ENCODE data around the gene STK38L.
"Not testable (repeated sequence)": the region's sequence is repeated elsewhere in the genome, so short reads cannot be mapped to it uniquely, and the experiment has no call there.

STK38L gene

DNA sequence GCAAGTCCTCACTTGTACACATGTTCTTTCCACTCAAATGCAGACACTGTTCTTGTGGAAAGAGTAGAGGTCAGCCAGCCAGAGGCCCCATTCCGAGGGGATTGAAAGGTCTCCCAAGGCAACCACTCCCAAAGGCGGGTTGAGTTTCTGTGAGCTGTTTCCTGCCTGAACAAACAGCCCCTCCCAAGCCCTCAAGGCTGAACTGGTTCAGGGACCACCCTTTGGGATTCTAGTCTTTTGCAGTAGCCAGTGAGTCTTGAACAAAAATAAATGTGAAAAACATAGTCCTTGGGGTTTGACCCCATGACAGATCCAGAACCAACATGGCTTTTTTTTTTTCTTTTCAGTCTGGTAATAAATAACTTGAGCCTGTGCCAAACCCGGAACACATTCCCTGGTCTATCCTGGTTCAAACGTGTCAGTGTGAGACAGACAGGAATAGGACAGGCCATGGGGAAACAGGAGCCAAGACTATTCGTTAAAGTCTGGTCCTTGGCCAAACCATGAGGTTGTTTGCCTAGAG, 17.6 kb upstream of the STK38L start:
- no peak for DNase-seq (ENCODE audit: low read depth in 2 of 2)

DNA sequence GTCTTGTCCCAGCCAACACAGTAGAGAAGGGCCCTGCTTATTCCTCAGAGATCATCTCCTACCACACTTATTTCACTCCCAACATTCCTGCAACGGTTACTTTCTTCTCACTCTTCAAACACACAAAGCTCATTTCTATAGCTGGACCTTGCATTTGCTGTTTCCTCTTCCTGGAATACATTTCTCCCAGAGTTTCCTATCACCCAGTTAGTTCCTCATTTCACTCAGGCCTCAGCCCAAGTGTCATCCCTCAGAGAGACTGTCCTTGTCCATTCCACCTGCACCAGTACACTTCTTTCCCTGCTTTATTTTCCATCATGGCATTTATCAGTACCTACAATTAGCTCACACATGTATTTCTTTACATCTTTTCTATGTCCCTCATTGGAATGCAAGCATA, 14.7 kb upstream of the STK38L start:
- no peak for DNase-seq (ENCODE audit: low read depth in 2 of 2)

DNA sequence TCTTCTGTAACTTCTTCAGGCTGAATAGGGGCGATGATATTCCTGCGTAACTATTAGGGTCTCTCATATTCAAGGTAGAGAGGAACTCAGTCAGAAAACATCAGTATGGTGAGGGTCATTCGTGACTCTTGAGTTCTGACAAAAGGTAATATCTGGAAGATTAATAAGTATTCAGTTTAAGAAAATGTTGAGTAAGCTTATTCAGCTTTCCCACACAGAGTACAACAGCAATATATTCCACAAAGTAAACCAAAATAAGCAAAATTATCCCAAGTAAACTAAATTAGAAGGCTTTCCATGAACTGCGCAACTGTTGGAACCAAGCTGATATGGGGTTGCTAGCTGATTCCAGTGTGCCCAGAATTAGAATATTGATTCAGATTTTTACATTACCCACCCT, 12.7 kb upstream of the STK38L start:
- DNase-seq (ENCODE audit: low read depth in 2 of 2) = not testable (repeated sequence)

DNA sequence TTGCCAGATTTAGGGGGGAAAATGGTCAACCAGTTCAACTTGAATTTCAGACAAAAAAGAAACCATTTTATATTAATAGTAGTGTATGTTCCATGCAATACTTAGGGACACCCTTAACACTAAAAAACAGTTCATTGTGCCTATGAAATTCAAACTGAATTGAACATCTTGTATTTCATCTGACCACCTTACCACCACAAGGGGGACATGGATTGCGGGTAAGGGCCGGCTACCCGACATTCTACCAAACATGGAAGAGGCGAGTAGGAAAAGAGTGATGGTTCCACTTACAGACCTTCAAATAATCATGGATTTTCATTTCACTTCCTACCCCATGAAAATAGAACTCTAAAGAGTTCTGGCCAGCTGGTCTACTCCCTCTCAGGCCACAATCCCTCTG, 10.3 kb upstream of the STK38L start:
- no peak for DNase-seq (ENCODE audit: low read depth in 2 of 2)

DNA sequence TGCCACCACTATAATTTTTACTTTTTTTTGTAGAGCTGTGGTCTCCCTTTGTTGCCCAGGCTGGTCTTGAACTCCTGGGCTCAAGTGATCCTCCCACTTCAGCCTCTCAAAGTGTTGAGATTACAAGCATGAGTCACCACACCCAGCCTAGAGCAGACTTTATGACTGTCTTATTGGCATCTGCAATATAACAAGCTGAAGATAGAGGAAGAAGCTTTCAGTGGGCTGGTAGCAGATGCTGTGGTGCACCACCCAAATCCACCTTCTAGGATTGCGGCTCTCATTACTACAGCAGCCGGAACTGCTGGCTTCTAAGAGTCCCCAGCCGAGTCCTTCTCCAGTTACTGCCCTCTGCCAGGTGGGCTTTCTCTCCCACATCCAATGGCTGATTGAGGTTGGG, 7.6 kb upstream of the STK38L start:
- DNase-seq (ENCODE audit: low read depth in 2 of 2) = no peak

DNA sequence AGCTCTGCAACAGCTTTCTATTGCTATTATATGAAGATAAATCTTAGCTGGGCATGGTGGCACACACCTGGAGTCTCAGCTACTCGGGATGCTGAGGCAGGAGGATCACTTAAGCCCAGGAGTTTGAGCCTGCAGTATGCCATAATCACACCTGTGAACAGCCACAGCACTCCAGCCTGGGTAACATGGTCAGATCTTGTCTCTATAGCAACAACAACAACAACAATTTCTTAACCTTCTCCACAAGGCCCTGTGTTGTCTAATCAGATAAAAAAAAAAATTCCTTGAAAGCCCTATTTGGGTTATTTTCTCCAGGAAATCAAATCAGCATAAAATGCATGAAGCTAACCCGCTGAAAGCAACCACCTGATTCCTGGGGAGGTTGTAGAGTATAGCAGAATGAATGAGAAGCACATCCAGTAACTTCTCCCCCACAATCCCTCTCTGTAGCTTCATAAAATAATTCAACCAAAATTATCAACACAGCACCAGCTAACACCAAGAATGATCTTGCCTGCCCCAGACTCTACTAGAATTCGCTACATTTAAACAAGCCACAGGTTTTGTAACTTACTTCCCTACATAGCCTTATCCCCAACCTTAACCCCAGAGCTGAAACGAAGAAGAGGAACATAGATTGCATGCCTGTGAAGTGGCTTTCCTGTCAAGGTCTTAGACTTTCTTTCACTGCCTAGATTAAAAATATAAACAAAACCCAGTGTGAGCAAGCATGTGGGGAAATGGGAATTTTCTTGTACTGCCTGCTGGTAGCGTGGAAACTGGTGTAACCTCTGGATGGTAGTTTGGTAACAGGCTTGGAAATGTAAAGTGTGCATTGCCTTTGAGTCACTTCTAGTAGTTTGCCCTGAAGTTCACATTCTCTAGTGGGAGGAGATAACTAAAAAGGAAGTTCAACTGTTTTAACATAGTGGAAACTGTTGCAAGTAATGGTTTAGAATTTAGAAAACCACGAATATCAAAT, 6.0 kb upstream of the STK38L start:
- no peak for DNase-seq (ENCODE audit: low read depth in 2 of 2)

DNA sequence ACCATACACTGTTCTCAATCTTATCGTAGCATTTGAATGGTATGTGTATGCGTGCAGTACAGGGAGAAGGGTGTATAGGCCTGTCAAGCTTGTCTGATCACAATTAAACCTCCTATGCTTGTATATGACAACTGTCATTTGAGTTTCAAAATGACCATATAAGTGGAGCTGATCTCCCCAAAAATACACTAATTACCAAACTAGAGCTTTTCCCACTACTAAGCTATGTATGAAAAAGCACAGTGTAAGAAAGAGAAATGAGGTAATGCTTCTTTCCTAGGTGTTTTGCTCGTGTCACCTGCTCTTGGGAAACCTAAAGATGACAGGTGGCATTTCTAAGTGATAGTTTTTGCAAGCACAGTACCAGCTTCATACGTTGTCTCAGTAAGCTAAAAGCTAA, 1.1 kb upstream of the STK38L start:
- no peak for DNase-seq (ENCODE audit: low read depth in 2 of 2)

DNA sequence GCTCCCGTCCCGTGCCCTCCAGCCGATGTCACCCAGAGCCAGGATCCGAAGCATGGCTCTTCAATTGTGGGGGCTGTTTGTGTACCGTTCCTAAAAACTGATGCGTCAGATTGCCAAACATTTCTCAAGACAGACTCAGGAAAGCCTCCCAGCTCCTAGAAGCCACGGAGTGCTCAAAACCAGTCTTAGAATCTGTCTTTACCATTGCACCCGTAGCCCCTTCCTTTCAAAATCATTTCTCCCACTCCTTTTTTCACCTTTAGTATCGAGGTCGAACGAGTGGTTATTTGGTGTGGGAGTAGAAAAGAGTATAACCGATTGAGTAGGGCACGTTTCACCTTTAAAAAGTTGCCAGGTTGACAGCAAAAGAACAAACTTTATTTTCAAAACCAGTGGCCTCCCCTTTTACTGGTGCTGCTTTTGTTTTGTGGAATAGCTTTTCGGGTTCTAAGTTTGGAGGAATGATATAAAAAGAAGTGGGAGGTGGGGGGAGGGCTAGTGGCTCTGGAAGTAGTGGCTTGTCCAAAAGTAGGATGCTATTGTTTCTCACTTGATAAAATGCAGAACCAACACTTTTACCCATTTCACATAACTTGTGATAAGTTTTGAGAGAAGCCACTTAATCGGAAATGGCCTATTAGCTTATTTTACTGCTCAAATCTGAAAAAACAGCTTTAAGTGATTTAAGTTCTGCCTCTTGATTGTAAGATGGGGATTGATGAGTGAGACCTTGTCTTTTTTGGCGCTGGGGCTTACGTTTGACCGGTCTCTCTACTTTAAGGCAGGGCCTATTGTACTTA, 803 bp downstream of the STK38L start:
- DNase-seq (ENCODE audit: low read depth in 2 of 2) = no peak

DNA sequence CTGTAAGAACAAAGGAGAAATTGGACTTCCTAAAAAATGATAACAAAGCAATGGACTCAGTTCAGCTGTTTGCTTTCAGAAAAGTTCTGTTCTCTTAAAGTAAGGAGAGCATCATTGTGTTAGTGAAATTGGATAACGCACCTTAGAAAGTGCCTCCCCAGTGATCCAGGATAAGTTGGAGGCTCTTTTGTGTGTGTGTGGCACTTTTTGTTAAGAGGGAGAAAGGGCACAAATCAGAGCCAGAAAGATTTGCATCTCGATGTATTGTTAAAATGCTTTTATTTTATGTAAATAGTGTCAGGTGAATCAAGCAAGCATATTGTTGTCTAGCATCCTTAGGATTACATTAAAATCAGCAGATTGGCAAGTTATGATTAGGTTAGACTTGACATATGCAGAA, 2.1 kb downstream of the STK38L start:
- no peak for DNase-seq (ENCODE audit: low read depth in 2 of 2)

DNA sequence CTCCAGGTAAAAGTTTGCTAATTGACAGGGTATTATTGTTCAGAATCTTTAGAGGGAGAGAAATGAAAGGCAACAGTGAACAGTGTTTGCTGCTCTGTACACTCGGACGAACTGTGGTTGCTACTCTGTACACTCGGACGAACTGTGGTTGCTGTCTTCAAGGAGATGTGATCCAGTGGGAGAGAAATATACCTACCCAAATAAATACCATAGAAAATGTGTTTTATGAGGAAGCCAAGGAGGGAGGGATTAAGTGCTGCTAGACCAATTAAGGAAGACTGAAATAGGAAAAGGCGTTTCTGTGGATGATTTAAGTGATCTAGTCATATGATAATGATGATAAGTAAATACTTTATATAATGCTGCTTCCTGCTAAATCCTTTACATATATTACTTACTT, 2.7 kb downstream of the STK38L start:
- no peak for DNase-seq (ENCODE audit: low read depth in 2 of 2)

DNA sequence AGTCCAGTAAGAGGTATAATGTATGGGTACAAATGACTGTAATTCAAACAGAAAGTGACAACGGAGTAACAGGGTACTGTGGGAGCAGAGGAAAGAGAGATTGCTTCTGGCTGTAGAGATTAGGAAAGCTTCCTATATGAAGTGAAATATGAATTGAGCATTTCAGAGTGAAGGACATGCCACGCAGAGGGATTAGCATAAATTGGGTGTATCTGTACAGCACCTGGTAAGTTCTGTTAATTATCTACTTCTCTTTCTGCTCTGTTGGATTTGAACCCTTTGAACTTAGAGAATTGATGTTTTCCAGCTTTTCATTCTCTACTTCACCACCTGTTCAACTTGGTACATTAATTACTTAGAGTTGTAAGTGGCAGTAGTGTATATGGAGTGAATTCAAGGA, 8.8 kb downstream of the STK38L start:
- no peak for DNase-seq (ENCODE audit: low read depth in 2 of 2)

DNA sequence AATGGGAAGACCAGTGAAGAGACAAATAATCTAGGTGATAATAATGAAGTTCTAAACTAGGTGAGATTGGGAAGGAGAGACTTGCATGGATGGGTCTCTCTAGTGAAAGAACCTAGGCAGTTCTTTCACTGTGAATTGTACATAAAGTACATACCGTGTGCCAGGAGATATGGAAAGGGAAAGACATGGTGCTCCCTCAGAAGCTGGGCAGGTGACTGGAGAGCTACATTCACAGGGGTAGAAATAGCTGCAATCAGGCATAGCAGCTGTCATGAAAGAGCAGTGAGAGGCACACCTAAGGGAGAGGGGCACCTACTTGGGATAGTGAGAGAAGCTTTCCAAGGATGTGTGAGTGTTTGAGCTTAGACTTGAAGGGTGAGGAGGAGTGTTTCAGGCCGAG, 9.3 kb downstream of the STK38L start:
- no peak for DNase-seq (ENCODE audit: low read depth in 2 of 2)

DNA sequence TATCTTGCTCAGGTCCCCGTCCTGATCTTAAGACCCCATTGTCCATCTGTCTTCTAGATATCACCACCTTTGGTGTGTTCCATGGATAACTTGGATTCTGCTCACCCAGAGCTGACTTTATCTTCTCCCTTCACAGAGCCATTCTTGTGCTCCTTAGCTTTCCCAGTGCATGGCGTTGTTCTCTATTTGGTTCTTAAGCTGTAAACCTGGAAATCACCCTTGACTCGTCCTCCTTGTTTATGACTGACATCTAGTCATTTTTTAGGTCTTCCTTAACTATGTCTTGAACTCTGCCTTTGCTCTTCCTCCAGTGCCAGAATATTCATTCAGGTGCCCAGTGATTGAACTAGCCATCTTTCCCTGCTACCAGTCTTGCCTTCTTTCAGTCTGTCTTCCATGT, 11.7 kb downstream of the STK38L start:
- no peak for DNase-seq (ENCODE audit: low read depth in 2 of 2)

DNA sequence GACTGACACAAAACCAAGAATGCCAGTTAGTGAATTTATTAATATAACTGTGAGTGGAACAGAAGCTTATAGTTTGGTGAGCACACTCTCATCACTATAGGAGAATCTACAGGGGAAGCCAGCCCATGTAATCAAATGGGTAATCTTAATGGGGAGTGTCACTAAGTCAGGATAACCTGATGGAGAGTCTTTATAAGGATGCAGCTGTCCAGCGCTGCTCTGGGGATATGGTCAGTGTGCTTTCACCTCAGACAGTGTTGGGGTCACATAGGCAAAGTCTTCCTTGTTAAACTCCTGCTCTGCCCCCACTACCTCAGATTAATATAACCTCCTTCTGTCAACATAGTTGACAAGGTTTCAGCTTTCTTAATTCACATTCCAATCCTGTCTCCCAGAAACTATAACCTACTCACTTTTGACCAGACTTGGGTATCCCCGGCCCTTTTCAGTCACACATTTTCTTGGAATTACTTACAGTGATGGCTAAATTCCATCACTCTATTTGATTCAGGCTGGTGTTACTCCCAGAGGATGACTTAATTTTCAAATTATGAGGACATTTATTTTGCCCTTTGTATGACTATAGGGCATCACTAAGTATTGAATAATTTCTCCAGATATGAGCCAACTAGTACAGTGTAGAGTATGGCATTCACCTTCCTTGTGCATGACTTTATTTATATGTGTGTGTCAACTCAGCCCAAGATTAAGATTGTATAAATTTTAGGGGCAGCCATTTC, 13.2 kb downstream of the STK38L start:
- no peak for DNase-seq (ENCODE audit: low read depth in 2 of 2)

DNA sequence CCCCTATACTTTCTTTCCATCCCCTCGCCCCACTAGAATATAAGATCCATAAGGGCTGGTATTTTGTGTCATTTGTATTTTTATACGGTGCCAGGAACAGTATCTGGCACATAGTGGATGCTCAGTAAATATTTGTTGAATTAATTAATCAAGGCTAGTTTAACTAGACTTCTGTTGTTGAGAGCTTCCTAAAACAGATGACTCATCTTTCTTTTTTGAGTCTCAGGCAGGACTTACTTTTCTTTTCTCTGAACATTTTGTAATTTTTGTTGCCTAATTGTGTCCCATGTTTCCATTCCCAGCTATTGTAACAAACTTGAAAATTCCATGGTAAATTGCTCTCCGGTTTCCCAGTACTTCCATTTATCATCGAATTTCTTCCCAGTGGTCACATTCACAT, 16.7 kb downstream of the STK38L start:
- DNase-seq (ENCODE audit: low read depth in 2 of 2) = no peak

DNA sequence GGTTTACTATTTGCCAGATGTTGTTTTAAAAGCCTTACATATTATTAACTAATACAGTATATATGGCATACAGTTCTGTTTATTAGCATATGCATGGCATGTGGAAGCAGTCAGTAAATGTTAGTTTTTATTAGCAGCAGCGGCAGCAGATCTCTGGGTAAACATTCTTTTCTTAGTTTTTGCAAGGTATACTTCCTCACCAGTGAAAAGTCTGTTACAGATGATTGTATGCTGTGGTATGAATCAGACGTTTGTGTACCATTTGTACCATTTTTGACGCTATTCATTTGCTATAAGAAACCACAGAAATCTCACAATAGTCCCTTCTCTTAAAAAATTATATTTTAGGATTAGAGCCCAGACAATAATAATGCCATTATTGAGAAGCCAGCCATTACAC, 17.8 kb downstream of the STK38L start:
- no peak for DNase-seq (ENCODE audit: low read depth in 2 of 2)

DNA sequence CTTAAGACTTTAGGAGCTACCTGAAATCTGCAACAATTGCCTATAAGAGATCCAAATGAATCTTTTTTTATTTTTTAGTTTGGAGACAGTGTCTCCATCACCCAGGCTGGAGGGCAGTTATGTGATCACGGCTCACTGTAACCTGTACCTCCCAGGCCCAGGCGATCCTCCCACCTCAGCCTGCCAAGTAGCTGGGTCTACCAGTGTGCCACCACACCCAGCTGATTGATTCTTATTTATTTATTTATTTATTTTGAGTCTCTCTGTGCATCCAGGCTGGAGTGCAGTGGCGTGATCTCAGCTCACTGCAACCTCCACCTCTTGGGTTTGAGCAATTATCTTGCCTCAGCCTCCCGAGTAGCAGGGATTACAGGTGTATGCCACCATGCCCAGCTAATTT, 26.1 kb downstream of the STK38L start:
- DNase-seq (ENCODE audit: low read depth in 2 of 2) = no peak

DNA sequence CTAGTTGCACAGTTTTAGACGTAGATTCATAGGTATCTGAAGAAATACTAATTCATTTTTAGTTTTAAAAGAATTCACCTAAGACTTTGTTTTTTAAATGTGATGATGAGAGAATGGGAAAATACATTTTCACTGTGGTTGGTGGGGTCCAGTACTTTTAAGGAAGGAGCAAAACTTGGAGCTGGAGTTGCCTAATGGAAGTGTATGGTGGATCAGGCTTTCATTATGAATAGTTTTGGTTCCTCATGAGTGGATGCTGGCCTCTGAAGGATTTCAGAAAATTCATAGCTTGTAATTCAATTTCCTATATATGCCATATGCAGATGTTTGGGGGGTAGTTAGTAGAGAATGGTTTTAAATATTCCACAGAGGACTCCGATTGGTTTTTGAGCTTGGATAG, 27.1 kb downstream of the STK38L start:
- no peak for DNase-seq (ENCODE audit: low read depth in 2 of 2)

DNA sequence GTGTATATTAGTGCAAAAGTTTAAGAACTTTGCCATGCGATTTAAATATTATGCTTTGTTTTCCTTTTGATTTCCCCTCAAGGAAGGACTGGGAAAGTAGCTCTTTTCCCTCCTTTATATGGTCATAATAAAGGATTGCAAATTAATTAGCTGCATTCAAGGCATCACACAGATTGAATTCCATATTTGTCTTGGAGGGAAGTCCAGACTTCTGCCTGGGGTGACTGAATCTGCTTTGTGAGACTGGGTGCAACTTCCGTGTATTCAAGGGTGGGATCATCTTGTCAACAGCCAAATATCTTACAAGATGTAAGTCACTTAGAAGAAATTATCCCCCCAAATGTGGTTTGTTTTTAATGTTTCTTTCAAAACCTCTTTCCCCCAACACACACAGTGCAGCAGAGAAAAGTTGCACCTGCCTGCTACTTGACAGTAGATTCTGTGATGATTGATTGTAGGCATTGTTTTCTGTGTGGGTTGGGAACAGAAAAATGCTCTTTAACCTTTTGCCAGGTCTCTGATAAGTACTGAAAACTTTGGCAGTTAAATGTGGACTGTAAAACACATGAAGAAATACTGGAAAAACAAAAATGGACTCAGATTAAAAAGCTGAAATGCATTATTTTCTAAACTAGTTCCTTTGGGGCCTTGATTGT, 28.4 kb downstream of the STK38L start:
- DNase-seq (ENCODE audit: low read depth in 2 of 2) = no peak

DNA sequence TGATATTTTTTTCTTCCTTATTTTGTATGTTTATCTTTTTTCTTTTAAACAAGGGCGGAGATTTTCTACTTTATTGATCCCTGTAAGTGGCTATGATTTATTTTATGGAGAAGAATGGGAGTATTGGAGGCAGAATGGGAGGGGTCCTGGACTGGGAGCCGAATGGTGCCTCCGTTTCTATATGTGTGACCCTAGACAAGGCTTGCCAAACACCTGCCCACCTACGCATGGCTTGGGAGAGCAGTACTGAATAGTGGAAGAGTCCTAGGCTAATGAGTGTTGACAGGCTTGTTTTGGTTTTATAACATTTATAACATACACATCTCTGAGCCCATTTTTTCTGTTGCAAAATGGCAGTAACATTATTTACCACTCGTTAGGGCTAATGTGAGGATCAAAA, 29.0 kb downstream of the STK38L start:
- no peak for DNase-seq (ENCODE audit: low read depth in 2 of 2)

DNA sequence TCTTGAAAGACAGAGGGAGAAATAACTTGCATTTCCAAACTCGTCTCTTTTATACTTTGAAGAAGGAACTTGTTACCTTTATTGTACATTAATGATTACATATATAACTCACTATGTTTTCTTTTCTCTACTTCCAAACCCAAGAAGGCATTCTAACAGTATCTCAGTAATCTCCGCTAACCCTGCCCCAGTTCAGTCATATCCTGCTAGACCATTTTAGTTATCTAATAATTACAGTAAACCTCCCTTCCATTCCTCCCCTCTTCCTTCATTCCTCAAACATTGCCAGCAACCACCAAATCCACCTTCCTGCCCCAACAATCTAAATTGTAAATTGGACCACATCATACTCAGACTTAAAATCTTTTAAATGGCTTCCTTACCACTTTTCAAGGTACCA, 30.6 kb downstream of the STK38L start:
- DNase-seq (ENCODE audit: low read depth in 2 of 2) = no peak

DNA sequence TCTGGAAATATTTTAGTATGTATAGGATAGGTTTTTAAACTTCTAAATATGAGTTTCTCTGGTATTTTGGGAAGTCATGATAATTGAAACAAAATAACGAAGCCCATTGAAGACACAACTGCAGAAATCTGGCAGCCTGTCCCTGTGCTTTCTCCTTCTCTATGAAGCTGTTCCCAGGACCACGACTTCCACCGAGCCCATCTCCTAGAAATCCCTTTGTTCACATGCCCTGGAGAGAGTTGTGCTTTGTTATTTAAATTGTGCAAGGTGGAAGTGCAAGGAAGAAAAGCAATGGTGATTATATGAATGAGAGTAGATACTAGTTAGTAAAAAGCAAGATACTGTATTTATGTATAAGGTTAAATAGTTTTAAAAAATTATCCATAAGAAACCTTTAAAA, 32.2 kb downstream of the STK38L start:
- DNase-seq (ENCODE audit: low read depth in 2 of 2) = no peak

Measured in activated CD8-positive, alpha-beta memory T cell treated with anti-CD3 and anti-CD28 coated beads for 4 hours (primary cell).